H9 (cell line): ENCODE data around the gene GRIN2A. TPM values are rescaled to one million over a fixed set of nuclear protein-coding genes. Genes with fewer than 3 reads are reported as not detected.

Source experiments
- DNase-seq: peaks from one replicate; pipeline ENCODE4 v3.0.0-alpha.2; 2017
- H2AFZ ChIP-seq: one replicate; pipeline ENCODE4 v1.6.1; 2013; ENCODE audit warnings: mild to moderate bottlenecking, low read length, control low read depth, moderate library complexity
- H2AK5ac ChIP-seq: 2 replicates; pipeline ENCODE4 v1.6.1; 2013; ENCODE audit warnings: low read length, control low read depth, mixed read lengths; ENCODE audit not compliant: insufficient read length
- H2BK120ac ChIP-seq: one replicate; pipeline ENCODE4 v1.6.1; 2013; ENCODE audit warnings: low read depth, mild to moderate bottlenecking, low read length, control low read depth, inconsistent platforms; ENCODE audit not compliant: poor library complexity, severe bottlenecking
- H2BK12ac ChIP-seq: 2 replicates; pipeline ENCODE4 v1.6.1; 2013; ENCODE audit warnings: low read length, control low read depth, mixed read lengths, low read depth; ENCODE audit not compliant: insufficient read length
- H2BK15ac ChIP-seq: 2 replicates; pipeline ENCODE4 v1.6.1; 2013; ENCODE audit warnings: low read depth, low read length, control low read depth
- H2BK20ac ChIP-seq: one replicate; pipeline ENCODE4 v1.6.1; 2013; ENCODE audit warnings: low read depth, mild to moderate bottlenecking, low read length, control low read depth, inconsistent platforms; ENCODE audit not compliant: poor library complexity, severe bottlenecking
- H2BK5ac ChIP-seq: 2 replicates; pipeline ENCODE4 v1.6.1; 2013; ENCODE audit warnings: low read length, control low read depth, mixed read lengths; ENCODE audit not compliant: insufficient read length
- H3K14ac ChIP-seq: 2 replicates; pipeline ENCODE4 v1.6.1; 2013; ENCODE audit warnings: low read length, control low read depth; ENCODE audit not compliant: insufficient read depth
- H3K18ac ChIP-seq: 2 replicates; pipeline ENCODE4 v1.6.1; 2013; ENCODE audit warnings: low read depth, mild to moderate bottlenecking, mixed read lengths, low read length, control low read depth; ENCODE audit not compliant: insufficient read length
- H3K23ac ChIP-seq: 2 replicates; pipeline ENCODE4 v1.6.1; 2013; ENCODE audit warnings: low read length, control low read depth, mixed read lengths, low read depth; ENCODE audit not compliant: insufficient read length
- H3K23me2 ChIP-seq: 2 replicates; pipeline ENCODE4 v1.6.1; 2013; ENCODE audit warnings: low read depth, mild to moderate bottlenecking, mixed read lengths, low read length, control low read depth; ENCODE audit not compliant: insufficient read length, poor library complexity, severe bottlenecking
- H3K27ac ChIP-seq: 2 replicates; pipeline ENCODE4 v1.5.1; 2013; ENCODE audit warnings: low read length, control low read depth, mixed read lengths, low read depth; ENCODE audit not compliant: insufficient read length
- H3K27me3 ChIP-seq: 2 replicates; pipeline ENCODE4 v1.6.1; 2013; ENCODE audit warnings: low read length, control low read depth, inconsistent platforms; ENCODE audit not compliant: insufficient read depth
- H3K4ac ChIP-seq: 2 replicates; pipeline ENCODE4 v1.6.1; 2013; ENCODE audit warnings: low read depth, mild to moderate bottlenecking, control low read depth, inconsistent platforms, low read length, moderate library complexity
- H3K4me1 ChIP-seq: 2 replicates; pipeline ENCODE4 v1.6.1; 2013; ENCODE audit warnings: low read length, control low read depth, inconsistent platforms; ENCODE audit not compliant: insufficient read depth
- H3K4me2 ChIP-seq: 2 replicates; pipeline ENCODE4 v1.6.1; 2013; ENCODE audit warnings: low read length, control low read depth, mixed read lengths; ENCODE audit not compliant: insufficient read length, insufficient read depth
- H3K56ac ChIP-seq: 2 replicates; pipeline ENCODE4 v1.6.1; 2013; ENCODE audit warnings: low read depth, mild to moderate bottlenecking, mixed read lengths, low read length, control low read depth; ENCODE audit not compliant: insufficient read length
- H3K79me1 ChIP-seq: 2 replicates; pipeline ENCODE4 v1.6.1; 2013; ENCODE audit warnings: low read depth, mild to moderate bottlenecking, moderate library complexity, low read length, control low read depth, inconsistent platforms; ENCODE audit not compliant: insufficient read depth, poor library complexity, severe bottlenecking
- H3K79me2 ChIP-seq: 2 replicates; pipeline ENCODE4 v1.6.1; 2013; ENCODE audit warnings: low read length, control low read depth, inconsistent platforms; ENCODE audit not compliant: insufficient read depth
- H3K9ac ChIP-seq: 2 replicates; pipeline ENCODE4 v1.6.1; 2013; ENCODE audit warnings: low read length, control low read depth, mixed read lengths; ENCODE audit not compliant: insufficient read length; ENCODE audit errors: extremely low read depth
- H3K9me3 ChIP-seq: one replicate; pipeline ENCODE4 v1.6.1; 2013; ENCODE audit warnings: low read depth, low read length, inconsistent platforms; ENCODE audit not compliant: control insufficient read depth
- H3T11ph ChIP-seq: one replicate; pipeline ENCODE4 v1.6.1; 2013; ENCODE audit warnings: mild to moderate bottlenecking, low read length, control low read depth, inconsistent platforms
- H4K20me1 ChIP-seq: one replicate; pipeline ENCODE4 v1.6.1; 2013; ENCODE audit not compliant: control insufficient read depth, insufficient read length, insufficient read depth
- H4K5ac ChIP-seq: 2 replicates; pipeline ENCODE4 v1.6.1; 2013; ENCODE audit warnings: low read depth, mild to moderate bottlenecking, mixed read lengths, low read length, control low read depth; ENCODE audit not compliant: insufficient read length
- H4K8ac ChIP-seq: replicated peaks from 2 replicates; pipeline ENCODE4 v1.6.1; 2013; ENCODE audit warnings: low read length, control low read depth, mixed read lengths, low read depth; ENCODE audit not compliant: insufficient read length
- H4K91ac ChIP-seq: 2 replicates; pipeline ENCODE4 v1.6.1; 2013; ENCODE audit warnings: low read depth, mild to moderate bottlenecking, moderate library complexity, mixed read lengths, low read length, control low read depth; ENCODE audit not compliant: insufficient read length
- H3K27ac Mint-ChIP-seq, 3 experiments: 2 replicates in 2 of 3; 3 replicates in 1 of 3; pipeline ENCODE4 v1.8.0; 2020 to 2021; ENCODE audit warnings: mixed read lengths in 3 of 3, mild to moderate bottlenecking in 1 of 3, moderate library complexity in 1 of 3
- H3K27me3 Mint-ChIP-seq: 2 replicates; pipeline ENCODE4 v1.8.0; 2021; ENCODE audit warnings: low read depth, mild to moderate bottlenecking, moderate library complexity, mixed read lengths
- H3K36me3 Mint-ChIP-seq, 3 experiments: 2 replicates in 2 of 3; 3 replicates in 1 of 3; pipeline ENCODE4 v1.8.0; 2020 to 2021; ENCODE audit warnings: low read depth in 3 of 3, mixed read lengths in 3 of 3; ENCODE audit not compliant: insufficient read depth in 1 of 3
- H3K4me1 Mint-ChIP-seq, 2 experiments: 2 replicates each; pipeline ENCODE4 v1.8.0; 2020; ENCODE audit warnings: mixed read lengths in 2 of 2
- H3K4me3 Mint-ChIP-seq, 2 experiments: 2 replicates in 1 of 2; 3 replicates in 1 of 2; pipeline ENCODE4 v1.8.0; 2020 to 2021; ENCODE audit warnings: mild to moderate bottlenecking in 2 of 2, mixed read lengths in 2 of 2, moderate library complexity in 1 of 2
- H3K9me3 Mint-ChIP-seq, 2 experiments: 2 replicates in 1 of 2; 3 replicates in 1 of 2; pipeline ENCODE4 v1.8.0; 2020; ENCODE audit warnings: mild to moderate bottlenecking in 2 of 2, mixed read lengths in 2 of 2, moderate library complexity in 1 of 2
- WGBS: extraction: QIAGEN DNeasy Blood & Tissue Kit; methylation state at CpG from one replicate; pipeline ENCODE4 v1.1.7; 2013; ENCODE audit warnings: missing lambda C conversion rate, low lambda C conversion rate, mixed read lengths; ENCODE audit not compliant: insufficient read length; ENCODE audit errors: extremely low coverage; 5-methylcytosine and 5-hydroxymethylcytosine counted together
- total RNA-seq: library from RNA; stranded (reverse); gene quantifications from 2 replicates; pipeline ENCODE4 v1.2.1, GENCODE V29; 2021
- TF ChIP-seq, protein P1 (sequence below): fragments of 200-600 bp; sonication (generic); conservative IDR thresholded peaks from 3 replicates; pipeline ENCODE4 v1.8.0; 2021; ENCODE audit warnings: antibody characterized with exemption, mild to moderate bottlenecking

The GRIN2A gene
- total RNA-seq, 1 experiment from 2014 or later = 1.5 TPM

DNA sequence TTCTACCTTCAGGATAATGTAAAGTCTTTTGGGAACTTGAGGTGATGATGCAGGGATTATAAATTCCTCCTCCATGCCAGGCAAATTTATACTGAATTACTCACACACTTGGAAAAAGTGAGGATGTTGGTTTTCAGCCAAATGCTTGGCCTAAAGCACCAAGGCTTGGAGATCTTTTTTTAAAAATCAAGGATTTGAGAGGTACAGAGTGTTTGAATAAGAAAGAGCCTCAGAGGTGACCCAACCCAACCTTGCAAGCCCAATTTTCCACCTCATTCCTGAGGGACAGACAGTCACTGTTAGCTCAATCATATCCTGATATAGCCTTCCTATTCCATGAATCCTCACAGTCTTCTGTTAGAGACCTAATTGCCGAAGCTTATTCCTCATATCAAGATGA lies 14.0 kb downstream of the GRIN2A start:
- Histone ChIP-seq H3K14ac (no peak overlapping the region), H3T11ph (no peak overlapping the region), H2AK5ac (no peak overlapping the region), H3K27me3 (no peaks in the 10 kb centered on the region), H2BK120ac (no peak overlapping the region), H3K56ac (no peak overlapping the region), H3K4me2 (no peak overlapping the region), H3K23ac (no peak overlapping the region), H3K23me2 (no peaks in the 10 kb centered on the region), H4K5ac (no peak overlapping the region), H2AFZ (no peak overlapping the region), H4K8ac (no peak overlapping the region), H3K79me2 (no peaks in the 10 kb centered on the region), H2BK5ac (no peak overlapping the region), H3K9me3 (no peaks in the 10 kb centered on the region), H3K18ac (no peak overlapping the region), H3K9ac (no peak overlapping the region), H4K91ac (no peak overlapping the region), H2BK12ac (no peak overlapping the region), H2BK15ac (no peak overlapping the region), H4K20me1 (no peaks in the 10 kb centered on the region), H2BK20ac (no peak overlapping the region), H3K79me1 (no peaks in the 10 kb centered on the region), H3K4me1 (0 out of 2 replicates have a peak, but pooled peaks cover 1% of the 10 kb centered on the region), H3K27ac (no peak overlapping the region), H3K4ac (no peak overlapping the region)
- Mint-ChIP-seq H3K27me3 (no peaks in the 10 kb centered on the region), H3K36me3 (no peaks in the 10 kb centered on the region), H3K4me1 (peaks cover 5 to 6% of the 10 kb centered on the region in 2 experiments), H3K4me3 (no peak overlapping the region), H3K9me3 (no peaks in the 10 kb centered on the region), H3K27ac (no peak overlapping the region)
- no peak for DNase-seq
- WGBS = no CpG with 5 or more reads among the region's 1 CpG
- TF ChIP-seq, protein P1, sequence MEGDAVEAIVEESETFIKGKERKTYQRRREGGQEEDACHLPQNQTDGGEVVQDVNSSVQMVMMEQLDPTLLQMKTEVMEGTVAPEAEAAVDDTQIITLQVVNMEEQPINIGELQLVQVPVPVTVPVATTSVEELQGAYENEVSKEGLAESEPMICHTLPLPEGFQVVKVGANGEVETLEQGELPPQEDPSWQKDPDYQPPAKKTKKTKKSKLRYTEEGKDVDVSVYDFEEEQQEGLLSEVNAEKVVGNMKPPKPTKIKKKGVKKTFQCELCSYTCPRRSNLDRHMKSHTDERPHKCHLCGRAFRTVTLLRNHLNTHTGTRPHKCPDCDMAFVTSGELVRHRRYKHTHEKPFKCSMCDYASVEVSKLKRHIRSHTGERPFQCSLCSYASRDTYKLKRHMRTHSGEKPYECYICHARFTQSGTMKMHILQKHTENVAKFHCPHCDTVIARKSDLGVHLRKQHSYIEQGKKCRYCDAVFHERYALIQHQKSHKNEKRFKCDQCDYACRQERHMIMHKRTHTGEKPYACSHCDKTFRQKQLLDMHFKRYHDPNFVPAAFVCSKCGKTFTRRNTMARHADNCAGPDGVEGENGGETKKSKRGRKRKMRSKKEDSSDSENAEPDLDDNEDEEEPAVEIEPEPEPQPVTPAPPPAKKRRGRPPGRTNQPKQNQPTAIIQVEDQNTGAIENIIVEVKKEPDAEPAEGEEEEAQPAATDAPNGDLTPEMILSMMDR = no peak
